ENCODE measurements around the gene ABHD10.

GRCh38 chr3:111955876-111956275 lies 22.9 kb upstream of the ABHD10 start:
- TF ChIP-seq CTCF (IDR thresholded peaks at IDR 0.05) (no peak), POLR2AphosphoS5 (IDR thresholded peaks at IDR 0.05) (no peak), POLR2A (IDR thresholded peaks at IDR 0.05; ENCODE audit: low read depth) (no peak), EP300 (IDR thresholded peaks at IDR 0.05) (no peak)
